ENCODE results near the gene SLC4A1AP.
"Not testable (repeated sequence)": the region's sequence is repeated elsewhere in the genome, so short reads cannot be mapped to it uniquely, and the experiment has no call there.

Gene SLC4A1AP

GRCh38 chr2:27663285-27664153, at the start of gene SLC4A1AP, which contains the start of gene SUPT7L:
SLC4A1AP (plus strand) TSS chr2:27663889; CDS start chr2:27663915, 26 bp downstream.
SUPT7L (minus strand) TSS chr2:27663614; CDS start chr2:27662192, 1,422 bp downstream.
- DNase-seq (ENCODE audit: low read depth) = peak; percentile 80

- no peak for DNase-seq (ENCODE audit: low read depth)
These were observed 49.7 kb upstream of the SLC4A1AP start for GRCh38 chr2:27613985-27614384.

GRCh38 chr2:27615316-27615715, 48.4 kb upstream of the SLC4A1AP start:
- DNase-seq (ENCODE audit: low read depth) = no peak

- DNase-seq (ENCODE audit: low read depth) = no peak
These were observed 42.2 kb upstream of the SLC4A1AP start for GRCh38 chr2:27621524-27621923.

GRCh38 chr2:27622921-27623384, 40.7 kb upstream of the SLC4A1AP start:
- peak; percentile 21 for DNase-seq (ENCODE audit: low read depth)

- no peak for DNase-seq (ENCODE audit: low read depth)
These were observed 38.7 kb upstream of the SLC4A1AP start for GRCh38 chr2:27624943-27625342.

GRCh38 chr2:27626323-27626722, 37.4 kb upstream of the SLC4A1AP start:
- DNase-seq (ENCODE audit: low read depth) = not testable (repeated sequence)

GRCh38 chr2:27626921-27627320, 36.8 kb upstream of the SLC4A1AP start:
- DNase-seq (ENCODE audit: low read depth) = not testable (repeated sequence)

- peak; percentile 41 for DNase-seq (ENCODE audit: low read depth)
These were observed 35.5 kb upstream of the SLC4A1AP start for GRCh38 chr2:27627963-27628766.

- peak; percentile 82 for DNase-seq (ENCODE audit: low read depth)
These were observed 34.7 kb upstream of the SLC4A1AP start, which contains the start of the genes CCDC121 and GPN1 for GRCh38 chr2:27628767-27629709. CCDC121 (minus strand) TSS chr2:27629012; CDS start chr2:27627799, 1,213 bp downstream. GPN1 (plus strand) TSS chr2:27629050; CDS start chr2:27629059, 9 bp downstream.

- not testable (repeated sequence) for DNase-seq (ENCODE audit: low read depth)
These were observed 33.4 kb upstream of the SLC4A1AP start for GRCh38 chr2:27630257-27630656.

- DNase-seq (ENCODE audit: low read depth) = no peak
These were observed 29.4 kb upstream of the SLC4A1AP start for GRCh38 chr2:27634291-27634690.

- no peak for DNase-seq (ENCODE audit: low read depth)
These were observed 26.9 kb upstream of the SLC4A1AP start for GRCh38 chr2:27636766-27637165.

GRCh38 chr2:27638037-27638637, 25.6 kb upstream of the SLC4A1AP start:
- no peak for DNase-seq (ENCODE audit: low read depth)

- DNase-seq (ENCODE audit: low read depth) = no peak
These were observed 25.0 kb upstream of the SLC4A1AP start for GRCh38 chr2:27638709-27639108.

- no peak for DNase-seq (ENCODE audit: low read depth)
These were observed 22.9 kb upstream of the SLC4A1AP start for GRCh38 chr2:27640722-27641245.

GRCh38 chr2:27645197-27645596, 18.5 kb upstream of the SLC4A1AP start:
- DNase-seq (ENCODE audit: low read depth) = no peak

- DNase-seq (ENCODE audit: low read depth) = no peak
These were observed 16.4 kb upstream of the SLC4A1AP start for GRCh38 chr2:27647289-27647688.

GRCh38 chr2:27647737-27648136, 16.0 kb upstream of the SLC4A1AP start:
- DNase-seq (ENCODE audit: low read depth) = no peak

GRCh38 chr2:27651056-27651455, 12.6 kb upstream of the SLC4A1AP start:
- no peak for DNase-seq (ENCODE audit: low read depth)

GRCh38 chr2:27652341-27652740, 11.3 kb upstream of the SLC4A1AP start:
- DNase-seq (ENCODE audit: low read depth) = no peak

All from fibroblast of the conjunctiva (primary cell).